HG03066 (cell line): ENCODE measurements around the gene FAM168A.

ENCODE experiments used
- ATAC-seq: cut with Tn5 transposase; IDR thresholded peaks from one replicate; pipeline ENCODE4 v1.9.1; 2021; ENCODE audit warnings: low read depth; ENCODE audit not compliant: unreplicated experiment

The FAM168A gene

DNA sequence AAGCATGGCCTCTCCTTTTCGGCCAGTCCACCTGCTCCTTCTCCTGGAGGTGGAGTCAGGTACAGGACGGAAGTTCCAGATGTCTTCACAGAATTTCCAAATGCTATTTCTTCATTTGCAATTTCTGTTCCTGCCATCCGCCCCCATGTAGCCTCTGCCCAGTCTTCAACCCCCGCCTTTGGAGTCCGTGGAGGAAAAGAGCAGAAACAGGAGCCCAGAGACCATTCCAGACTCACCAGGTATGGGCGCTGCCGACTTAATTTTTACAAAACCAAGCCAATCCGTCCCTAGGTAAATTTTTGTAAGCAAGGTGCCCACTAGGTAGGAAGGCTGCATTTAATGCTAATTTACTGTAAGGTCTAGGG, 192.8 kb downstream of the FAM168A start:
- ATAC-seq = no peak

- no peak for ATAC-seq
These were observed 193.3 kb downstream of the FAM168A start for GRCh38 chr11:73404506-73405145.

- ATAC-seq = no peak
These were observed 193.9 kb downstream of the FAM168A start for GRCh38 chr11:73404048-73404447.

DNA sequence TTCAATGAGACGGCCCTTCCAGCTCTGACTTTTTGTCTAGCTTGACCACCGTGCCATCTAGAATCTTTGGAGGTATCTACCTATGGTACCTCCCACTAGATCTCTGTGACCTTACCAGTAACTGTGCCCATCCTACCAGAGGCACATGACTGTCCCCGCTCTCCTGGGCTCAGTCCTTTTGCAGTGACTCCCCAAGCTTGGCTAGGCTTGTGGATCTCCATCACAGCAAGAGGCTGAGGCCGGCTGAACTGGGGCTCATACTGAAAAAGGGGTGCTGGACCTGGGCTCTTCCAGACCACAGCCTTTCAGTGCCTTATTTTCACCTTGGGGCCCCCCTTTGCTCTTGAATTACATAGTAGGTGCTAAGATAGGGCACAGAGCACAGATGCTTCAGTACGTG, 194.4 kb downstream of the FAM168A start:
- no peak for ATAC-seq

- no peak for ATAC-seq
These were observed 195.1 kb downstream of the FAM168A start for GRCh38 chr11:73402834-73403185.

GRCh38 chr11:73401924-73402833, 195.7 kb downstream of the FAM168A start:
- ATAC-seq = no peak

GRCh38 chr11:73401217-73401923, 196.5 kb downstream of the FAM168A start:
- ATAC-seq = no peak

- no peak for ATAC-seq
These were observed 197.6 kb downstream of the FAM168A start for GRCh38 chr11:73400293-73400692.

DNA sequence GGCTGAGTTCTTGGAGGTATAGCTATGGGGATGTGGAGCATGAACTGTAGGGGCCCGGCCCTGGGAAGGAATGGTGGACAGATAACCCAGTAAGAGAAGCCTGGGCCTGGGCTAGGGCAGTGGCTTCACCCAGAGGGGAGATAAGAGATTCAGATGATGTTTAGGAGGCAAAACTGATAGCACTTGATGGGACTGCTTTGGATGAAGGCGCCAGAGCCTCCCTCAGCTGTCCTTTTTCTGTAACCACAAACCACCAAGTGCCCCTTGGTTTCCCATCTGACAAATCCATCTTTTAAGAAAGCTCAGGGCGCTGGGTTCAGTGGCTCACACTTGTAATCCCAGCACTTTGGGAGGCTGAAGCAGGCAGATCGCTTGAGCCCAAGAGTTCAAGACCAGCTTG, 198.3 kb downstream of the FAM168A start:
- no peak for ATAC-seq

DNA sequence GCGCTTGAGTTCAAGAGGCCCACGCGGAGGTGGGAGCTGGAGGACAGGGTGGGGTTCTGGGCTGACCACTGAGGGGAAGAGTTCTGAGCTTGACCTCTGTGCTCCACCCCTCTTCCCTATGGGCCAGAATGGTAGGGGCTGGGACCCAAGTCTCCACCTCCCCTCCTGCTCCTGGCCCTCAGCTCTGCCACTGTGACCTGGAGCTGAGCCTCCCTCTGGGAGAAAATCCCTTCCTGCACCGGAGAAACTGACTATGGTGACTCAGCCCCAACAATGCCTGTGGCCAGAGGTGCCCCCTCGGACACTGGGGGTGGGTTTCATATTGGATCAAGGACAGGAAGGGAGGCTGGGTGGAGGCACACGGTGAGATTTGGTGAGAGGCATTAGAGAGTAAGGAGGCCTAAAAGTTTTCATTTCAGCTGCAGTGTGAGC, 198.7 kb downstream of the FAM168A start:
- ATAC-seq = no peak

GRCh38 chr11:73398721-73399120, 199.2 kb downstream of the FAM168A start:
- no peak for ATAC-seq

DNA sequence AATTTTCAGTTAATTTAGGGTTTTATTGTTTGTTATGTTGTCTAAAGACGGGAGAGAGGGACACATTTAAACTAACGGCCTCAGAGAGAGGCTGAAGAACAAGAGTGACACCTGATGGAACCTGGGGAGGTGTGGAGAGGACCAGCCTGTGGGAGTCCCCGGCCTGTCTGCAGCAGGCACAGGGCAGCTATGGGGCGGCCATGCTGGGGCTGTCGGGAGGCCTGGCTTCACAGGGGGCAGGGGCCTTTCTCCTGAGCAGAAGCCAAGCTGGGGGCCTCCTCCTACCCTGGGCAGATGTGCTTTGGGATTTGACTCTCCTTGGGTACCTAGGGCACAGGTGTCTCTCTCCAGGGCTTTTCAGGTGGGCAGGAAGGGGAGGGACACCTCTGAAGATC, 199.8 kb downstream of the FAM168A start:
- no peak for ATAC-seq

- no peak for ATAC-seq
These were observed 200.3 kb downstream of the FAM168A start for GRCh38 chr11:73397468-73398131.

DNA sequence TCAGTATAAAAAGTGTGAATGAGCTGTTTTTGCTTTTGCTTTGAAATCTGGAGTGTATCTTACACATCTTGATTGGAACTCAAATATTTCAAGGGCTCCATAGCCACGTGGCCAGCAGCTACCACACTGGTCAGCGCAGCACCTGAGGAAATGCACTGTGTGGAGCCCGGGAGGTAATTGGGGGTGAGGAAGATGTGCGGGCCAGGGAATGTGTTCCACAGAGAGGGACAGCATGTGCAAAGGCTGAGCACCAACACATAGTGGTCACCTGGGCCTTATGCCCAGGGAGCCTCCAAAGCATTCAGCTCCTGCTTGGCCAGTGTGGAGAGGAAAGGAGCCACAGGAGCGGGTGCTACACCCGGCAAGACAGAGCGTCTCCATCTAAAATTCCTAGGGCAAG, 200.9 kb downstream of the FAM168A start:
- no peak for ATAC-seq

DNA sequence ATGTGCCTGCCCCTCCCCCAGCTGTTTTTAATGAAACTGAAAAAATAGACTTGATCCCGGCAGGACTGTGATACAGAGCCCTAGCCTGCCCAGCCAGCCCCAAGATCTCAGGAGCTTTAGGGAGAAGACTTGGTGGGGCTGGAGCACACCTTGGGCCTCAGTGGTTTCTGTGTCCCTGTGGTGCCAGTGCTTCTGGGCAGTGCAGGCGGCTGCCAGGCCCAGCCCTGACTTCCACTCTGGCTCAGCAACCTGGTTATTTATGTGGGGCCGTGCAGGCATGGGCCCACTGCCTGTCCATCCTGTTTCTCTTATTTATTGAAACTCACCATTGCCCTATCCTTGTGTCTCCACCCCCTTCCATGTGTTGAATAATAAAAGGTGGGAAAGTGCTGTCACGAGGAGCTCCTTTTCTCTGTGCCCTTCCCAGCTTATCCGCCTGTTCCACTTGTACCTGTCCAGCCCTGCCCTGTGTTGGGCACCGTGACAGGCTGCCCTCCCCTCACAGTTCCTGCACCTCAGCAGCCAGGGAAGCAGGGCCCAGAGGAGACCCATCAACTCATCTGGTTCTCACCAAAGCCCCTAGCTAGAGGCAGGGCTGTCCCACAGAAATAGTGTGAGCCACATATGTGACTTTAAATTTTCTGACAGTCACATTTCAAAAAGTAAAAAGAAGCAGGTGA, 201.5 kb downstream of the FAM168A start:
- no peak for ATAC-seq

DNA sequence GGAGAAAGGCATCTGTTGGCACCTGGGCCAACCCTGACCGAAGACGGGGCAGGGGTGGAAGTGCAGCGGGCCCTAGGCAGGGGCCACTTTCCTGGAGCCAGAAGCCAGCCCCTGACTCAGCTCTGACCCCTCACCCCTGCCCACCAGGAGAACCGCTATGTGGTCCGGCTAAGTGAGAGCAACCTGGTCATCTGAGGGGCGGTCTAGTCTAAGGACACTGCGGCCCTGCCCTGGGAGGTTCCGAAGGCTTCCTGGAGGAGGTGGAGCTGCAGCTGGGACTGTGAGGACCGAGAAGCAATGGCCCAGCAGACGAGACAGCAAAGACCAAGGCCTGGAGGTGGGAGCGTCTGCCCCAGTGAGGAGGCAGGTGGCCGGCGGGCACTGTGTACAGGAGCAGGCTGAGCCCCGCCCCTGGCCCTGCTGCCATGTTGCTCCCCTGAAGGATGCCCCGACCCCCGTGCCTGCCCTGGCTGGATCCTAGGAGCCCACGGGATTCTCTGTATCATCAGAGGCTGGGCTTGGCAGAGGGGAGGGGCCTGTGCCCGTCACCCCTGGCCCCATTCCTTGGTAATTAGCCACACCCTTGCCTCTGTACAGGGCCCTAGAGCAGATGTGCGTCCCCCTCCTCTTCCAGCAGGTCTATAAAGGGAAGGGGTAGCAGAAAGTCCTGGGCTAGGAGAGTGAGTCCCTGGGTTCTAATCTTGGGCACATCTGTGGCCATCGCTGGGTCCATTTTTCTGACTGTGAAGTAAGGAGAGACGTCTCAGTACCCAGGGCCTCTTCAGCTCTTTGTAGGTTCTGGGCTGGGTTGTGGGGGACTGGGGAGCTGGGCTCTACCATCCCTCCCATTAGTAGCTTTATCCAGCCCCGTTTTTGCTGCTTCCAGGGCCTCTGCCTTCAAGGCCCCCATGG, 202.4 kb downstream of the FAM168A start:
- no peak for ATAC-seq

GRCh38 chr11:73394416-73395296, 203.3 kb downstream of the FAM168A start:
- ATAC-seq = no peak
